Gastrocnemius medialis (tissue), 4 donors: ENCODE results near the gene IP6K3.

Experiments used
- CTCF ChIP-seq, 5 experiments: fragments of 450-650 bp in 3 of 5; fragments of 200-600 bp in 2 of 5; sonication (generic) in 2 of 5; IDR thresholded peaks in 4 of 5; conservative IDR thresholded peaks in 1 of 5; 1 replicate in 4 of 5; 2 replicates in 1 of 5; pipeline ENCODE4 v1.5.1; 2016 to 2019; ENCODE audit warnings: antibody characterized with exemption in 5 of 5, mild to moderate bottlenecking in 3 of 5, moderate library complexity in 3 of 5
- POLR2A ChIP-seq, 2 donors: fragments of 450-650 bp; IDR thresholded peaks; one replicate each; pipeline ENCODE4 v1.6.1; 2017; ENCODE audit warnings: antibody characterized with exemption in 2 of 2, mild to moderate bottlenecking in 2 of 2, moderate library complexity in 2 of 2

- TF ChIP-seq CTCF (IDR thresholded peaks at IDR 0.05 in 4 of 5, conservative IDR thresholded peaks at IDR 0.05 in 1 of 5): no peak
- no peak for TF ChIP-seq POLR2A (IDR thresholded peaks at IDR 0.05)
Observed at GRCh38 chr6:33689148-33689494, 57.6 kb downstream of the IP6K3 start.
